Esophagus muscularis mucosa (tissue), 4 donors: ENCODE results near the gene ELL2. TPM values are rescaled to one million over a fixed set of nuclear protein-coding genes. Genes with fewer than 3 reads are reported as not detected.
"Not testable (repeated sequence)": the region's sequence is repeated elsewhere in the genome, so short reads cannot be mapped to it uniquely, and the experiment has no call there.

Source experiments
- DNase-seq: peaks from one replicate; pipeline ENCODE4 v3.0.0-alpha.2; 2017; ENCODE audit errors: extremely low spot score
- H3K27ac ChIP-seq, 4 donors: fragments of 200-600 bp; sonication (generic); replicated peaks in 1 of 4; 1 replicate in 3 of 4; 2 replicates in 1 of 4; pipeline ENCODE4 v1.5.1; 2016 to 2019; ENCODE audit warnings: mild to moderate bottlenecking in 1 of 4
- H3K27me3 ChIP-seq, 4 donors: fragments of 200-600 bp; sonication (generic); one replicate each; pipeline versions ENCODE4 v1.5.1 to v1.6.0; 2016 to 2019
- H3K36me3 ChIP-seq, 4 donors: fragments of 200-600 bp; sonication (generic); one replicate each; pipeline ENCODE4 v1.5.1; 2016 to 2019
- H3K4me1 ChIP-seq, 4 donors: fragments of 200-600 bp; sonication (generic); one replicate each; pipeline ENCODE4 v1.5.1; 2016 to 2019
- H3K4me3 ChIP-seq, 4 donors: fragments of 200-600 bp; sonication (generic); 1 replicate in 2 of 4; 2 replicates in 2 of 4; pipeline ENCODE4 v1.5.1; 2016 to 2019; ENCODE audit warnings: mild to moderate bottlenecking in 4 of 4, moderate library complexity in 1 of 4
- H3K9me3 ChIP-seq, 4 donors: fragments of 200-600 bp; sonication (generic); 1 replicate in 3 of 4; 2 replicates in 1 of 4; pipeline ENCODE4 v1.5.1; 2016 to 2019
- EP300 ChIP-seq: sonication (generic); formaldehyde crosslinking; IDR thresholded peaks from one replicate; pipeline ENCODE4 v1.6.1; 2017; ENCODE audit warnings: antibody characterized with exemption
- POLR2A ChIP-seq: fragments of 450-650 bp; IDR thresholded peaks from one replicate; pipeline ENCODE4 v1.6.1; 2017; ENCODE audit warnings: antibody characterized with exemption, moderate library complexity, mild to moderate bottlenecking, low read depth
- POLR2AphosphoS5 ChIP-seq, 2 donors: sonication (generic); formaldehyde crosslinking; IDR thresholded peaks; one replicate each; pipeline ENCODE4 v1.6.1; 2017; ENCODE audit warnings: antibody characterized with exemption in 2 of 2
- WGBS: methylation state at CpG from one replicate; pipeline ENCODE4 v1.1.5; 2018; 5-methylcytosine and 5-hydroxymethylcytosine counted together
- intact Hi-C: fragments of 100-400 bp; cut with DNase I; formaldehyde crosslinking; loops from one replicate; pipeline ENCODE4 v1.15.1; 2023
- total RNA-seq, 4 donors: library from RNA; depleted of rRNA; stranded (reverse); fragments of >200 nt; gene quantifications; one replicate each; pipeline versions ENCODE4 v1.1.0 to v1.2.1, GENCODE V29; 2016
- TF ChIP-seq, protein P1 (sequence below), 3 experiments: fragments of 200-600 bp in 2 of 3; fragments of 450-650 bp in 1 of 3; sonication (generic) in 2 of 3; IDR thresholded peaks; one replicate each; pipeline ENCODE4 v1.5.1; 2017 to 2019; ENCODE audit warnings: antibody characterized with exemption in 3 of 3, mild to moderate bottlenecking in 2 of 3, moderate library complexity in 1 of 3

ELL2 gene
- total RNA-seq, 4 donors from 2014 or later, result 38.8 to 51.5 (median 42.7) TPM

DNA sequence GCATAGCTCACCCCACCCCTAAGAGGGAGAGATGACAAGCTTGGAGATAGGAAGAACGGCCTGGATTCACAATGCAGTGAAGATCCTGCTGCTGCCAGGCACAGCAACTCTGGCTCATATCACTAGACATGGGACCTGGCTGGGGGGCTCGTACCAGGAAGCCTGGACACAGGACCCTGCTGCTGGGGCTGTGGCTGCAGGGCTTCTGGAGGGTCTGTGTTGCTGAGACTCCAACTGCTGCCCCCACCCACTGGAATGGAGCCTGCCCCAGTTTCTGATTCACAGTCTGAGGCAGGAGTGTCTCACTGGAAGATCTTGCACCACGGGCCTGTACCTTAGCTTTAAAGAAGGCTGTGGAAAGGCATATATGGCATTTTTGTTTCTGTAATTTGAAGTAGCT lies 108.2 kb downstream of the ELL2 start:
- no peaks in the 10 kb centered on the region for H3K9me3 ChIP-seq
- no peak overlapping the region for H3K4me3 ChIP-seq
- WGBS, result 91% methylated on average over 2 of the region's 3 CpGs
- H3K27ac ChIP-seq, result no peak overlapping the region
- H3K4me1 ChIP-seq, result peaks cover 16 to 26% (median 24%) of the 10 kb centered on the region in 4 donors
- H3K27me3 ChIP-seq, result no peaks in the 10 kb centered on the region
- DNase-seq, result no peak
- intact Hi-C loops, result no loop called here
- TF ChIP-seq, protein P1, sequence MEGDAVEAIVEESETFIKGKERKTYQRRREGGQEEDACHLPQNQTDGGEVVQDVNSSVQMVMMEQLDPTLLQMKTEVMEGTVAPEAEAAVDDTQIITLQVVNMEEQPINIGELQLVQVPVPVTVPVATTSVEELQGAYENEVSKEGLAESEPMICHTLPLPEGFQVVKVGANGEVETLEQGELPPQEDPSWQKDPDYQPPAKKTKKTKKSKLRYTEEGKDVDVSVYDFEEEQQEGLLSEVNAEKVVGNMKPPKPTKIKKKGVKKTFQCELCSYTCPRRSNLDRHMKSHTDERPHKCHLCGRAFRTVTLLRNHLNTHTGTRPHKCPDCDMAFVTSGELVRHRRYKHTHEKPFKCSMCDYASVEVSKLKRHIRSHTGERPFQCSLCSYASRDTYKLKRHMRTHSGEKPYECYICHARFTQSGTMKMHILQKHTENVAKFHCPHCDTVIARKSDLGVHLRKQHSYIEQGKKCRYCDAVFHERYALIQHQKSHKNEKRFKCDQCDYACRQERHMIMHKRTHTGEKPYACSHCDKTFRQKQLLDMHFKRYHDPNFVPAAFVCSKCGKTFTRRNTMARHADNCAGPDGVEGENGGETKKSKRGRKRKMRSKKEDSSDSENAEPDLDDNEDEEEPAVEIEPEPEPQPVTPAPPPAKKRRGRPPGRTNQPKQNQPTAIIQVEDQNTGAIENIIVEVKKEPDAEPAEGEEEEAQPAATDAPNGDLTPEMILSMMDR (IDR thresholded peaks at IDR 0.05), result no peak
- TF ChIP-seq POLR2A (no peak), EP300 (no peak), POLR2AphosphoS5 (IDR thresholded peaks at IDR 0.05) (no peak)
- no peaks in the 10 kb centered on the region for H3K36me3 ChIP-seq

- Histone ChIP-seq H3K4me1 (peaks cover 7 to 16% (median 15%) of the 10 kb centered on the region in 4 donors), H3K9me3 (no peaks in the 10 kb centered on the region), H3K27me3 (no peaks in the 10 kb centered on the region), H3K36me3 (no peaks in the 10 kb centered on the region), H3K4me3 (no peak overlapping the region), H3K27ac (no peak overlapping the region)
- intact Hi-C loops, result no loop called here
- DNase-seq, result no peak
- 97% methylated on average over 5 of the region's 5 CpGs for WGBS
- TF ChIP-seq POLR2A (no peak), EP300 (no peak), POLR2AphosphoS5 (IDR thresholded peaks at IDR 0.05) (no peak)
- TF ChIP-seq, protein P1 (IDR thresholded peaks at IDR 0.05), result no peak
These were observed 109.1 kb downstream of the ELL2 start for GRCh38 chr5:95852567-95852966.

GRCh38 chr5:95851141-95851540 lies 110.5 kb downstream of the ELL2 start:
- H3K9me3 ChIP-seq, H3K27me3 ChIP-seq, DNase-seq, intact Hi-C loops, H3K4me1 ChIP-seq, H3K4me3 ChIP-seq, H3K36me3 ChIP-seq, H3K27ac ChIP-seq: not testable (repeated sequence)
- WGBS, result no CpG with 5 or more reads among the region's 34 CpGs

DNA sequence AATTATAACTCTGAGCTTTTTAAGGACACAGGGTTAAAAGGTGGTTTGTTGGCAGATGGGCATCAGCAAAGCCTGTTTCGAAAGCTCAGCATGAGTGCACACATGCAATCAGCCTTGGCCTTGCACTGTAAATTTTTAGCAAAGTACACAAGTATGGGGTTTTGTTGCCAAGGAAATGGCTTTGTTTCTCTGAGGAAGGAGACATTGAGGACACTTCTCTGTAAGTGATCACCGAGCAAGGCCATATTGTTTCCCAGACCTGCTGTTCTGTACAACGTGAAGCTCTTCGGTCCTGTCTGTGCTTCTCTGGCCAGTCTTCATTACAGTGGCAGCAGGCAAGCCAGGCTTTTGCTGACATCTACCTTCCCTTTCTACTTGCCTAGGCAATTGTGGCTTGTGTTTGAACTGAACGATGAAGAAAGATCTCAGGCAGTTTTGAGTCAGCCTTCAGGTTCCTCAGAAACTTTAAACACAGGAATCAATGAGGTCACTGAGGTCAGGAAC lies 111.2 kb downstream of the ELL2 start:
- TF ChIP-seq EP300, result no peak

GRCh38 chr5:95848701-95849100 lies 113.0 kb downstream of the ELL2 start:
- peaks cover 0 to 3% (median 0%) of the 10 kb centered on the region in 4 donors for H3K4me1 ChIP-seq
- no peak overlapping the region for H3K27ac ChIP-seq
- no peak overlapping the region for H3K4me3 ChIP-seq
- H3K36me3 ChIP-seq, result no peaks in the 10 kb centered on the region
- no peak for DNase-seq
- H3K27me3 ChIP-seq, result no peaks in the 10 kb centered on the region
- H3K9me3 ChIP-seq, result no peaks in the 10 kb centered on the region
- intact Hi-C loops, result loop anchor here (5.0 kb wide), 1 partner anchor 181 kb away; no protein-coding TSS in a partner anchor
- WGBS, result 83% methylated on average over 3 of the region's 3 CpGs
- no peak for TF ChIP-seq POLR2A

More for the DNA sequence above, 111.2 kb downstream of the ELL2 start:
- H3K9me3 ChIP-seq, result no peaks in the 10 kb centered on the region
- H3K4me1 ChIP-seq, result peaks cover 0 to 3% (median 0%) of the 10 kb centered on the region in 4 donors
- H3K27ac ChIP-seq, result no peak overlapping the region
- H3K4me3 ChIP-seq, result no peak overlapping the region
- intact Hi-C loops, result no loop called here
- no peaks in the 10 kb centered on the region for H3K27me3 ChIP-seq
- H3K36me3 ChIP-seq, result no peaks in the 10 kb centered on the region
- DNase-seq, result no peak
- WGBS, result 78% methylated on average over 4 of the region's 5 CpGs

DNA sequence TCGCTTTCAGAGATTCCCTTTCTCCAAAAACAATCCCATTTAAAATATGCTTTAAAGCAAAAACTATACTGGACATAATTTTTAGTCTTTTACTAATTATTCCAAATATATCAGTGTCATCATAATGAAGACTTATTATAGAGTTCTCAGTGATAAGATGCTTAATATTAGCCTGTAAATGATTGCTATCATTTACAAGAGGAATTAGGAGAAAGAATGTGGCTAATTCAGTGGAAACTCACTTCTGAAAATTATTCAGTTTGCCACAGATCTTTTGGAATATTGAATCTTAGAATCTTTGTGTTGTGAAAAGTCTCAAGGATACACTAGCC lies 114.4 kb downstream of the ELL2 start:
- Histone ChIP-seq H3K27me3 (no peaks in the 10 kb centered on the region), H3K27ac (no peak overlapping the region), H3K9me3 (no peaks in the 10 kb centered on the region), H3K4me1 (peaks cover 3 to 13% (median 12%) of the 10 kb centered on the region in 4 donors), H3K36me3 (no peaks in the 10 kb centered on the region), H3K4me3 (no peak overlapping the region)
- TF ChIP-seq, protein P1 (IDR thresholded peaks at IDR 0.05), result no peak
- TF ChIP-seq EP300 (no peak), POLR2A (no peak)
- intact Hi-C loops, result loop anchor here (1.0 to 5.0 kb wide), 2 partner anchors 66 to 180 kb away; no protein-coding TSS in a partner anchor
- WGBS, result 17% methylated on average over 1 of the region's 1 CpG
- no peak for DNase-seq
